HepG2 (cell line): ENCODE measurements around the gene AREL1. TPM values are rescaled to one million over a fixed set of nuclear protein-coding genes. Genes with fewer than 3 reads are reported as not detected.
A peak's percentile ranks its signal among the peaks of the same experiment; 100 is the strongest.

ENCODE experiments used
- ATAC-seq: fragments of 200-7000 bp; cut with Tn5 transposase; 3 replicates; pipeline ENCODE4 v1.9.1; 2020; ENCODE audit warnings: mild to moderate bottlenecking, moderate library complexity
- BruUV-seq: library from RNA; stranded (reverse); fragments of 400-500 nt; replicated peaks from 2 replicates; lab custom pipeline; 2021; lab: Mats Ljungman, UMichigan
- CTCF ChIA-PET: fragments of 300-600 bp; formaldehyde crosslinking; extraction: SDS; loops from one replicate; lab custom pipeline; 2021; ENCODE audit warnings: low total read pairs, inconsistent platforms, low intra/inter-chr PET ratio; lab: Yijun Ruan, JAX
- POLR2A ChIA-PET: fragments of 350-600 bp; sonication (Branson Sonifier 250); formaldehyde crosslinking; loops from one replicate; lab custom pipeline; 2020; ENCODE audit warnings: antibody characterized with exemption, inconsistent platforms; lab: Yijun Ruan, JAX
- DNase-seq: peaks from one replicate; pipeline ENCODE4 v3.0.0-alpha.2; 2015; ENCODE audit warnings: low spot score
- FAIRE-seq: peaks from 3 replicates; lab custom pipeline; 2011; peaks lifted over from hg19 to GRCh38; lab: Jason Lieb, UNC
- H2AFZ ChIP-seq: one replicate; pipeline ENCODE4 v1.6.1; 2011; ENCODE audit warnings: low read length, inconsistent platforms
- H3K27ac ChIP-seq: fragments of 300-600 bp; 3 replicates; pipeline ENCODE4 v1.8.0; 2011; ENCODE audit warnings: mixed run types, mild to moderate bottlenecking, mixed read lengths, low read length, inconsistent platforms; ENCODE audit not compliant: insufficient read depth; ENCODE audit errors: extremely low read length
- H3K27me3 ChIP-seq, 2 experiments: fragments of 200-600 bp in 1 of 2; 2 replicates in 1 of 2; 3 replicates in 1 of 2; pipeline versions ENCODE4 v1.6.0 to v1.8.0; 2011; ENCODE audit warnings: low read length in 2 of 2, mild to moderate bottlenecking in 2 of 2, moderate library complexity in 2 of 2, inconsistent platforms in 1 of 2; ENCODE audit not compliant: insufficient read depth in 2 of 2, control insufficient read depth in 1 of 2
- H3K36me3 ChIP-seq, 2 experiments: fragments of 200-600 bp in 1 of 2; replicated peaks in 1 of 2; 2 replicates in 1 of 2; 3 replicates in 1 of 2; pipeline versions ENCODE4 v1.5.1 to v1.8.0; 2011; ENCODE audit warnings: low read length in 2 of 2, inconsistent platforms in 1 of 2; ENCODE audit not compliant: insufficient read depth in 2 of 2, control insufficient read depth in 1 of 2
- H3K4me1 ChIP-seq: 2 replicates; pipeline ENCODE4 v1.5.1; 2012; ENCODE audit warnings: low read length, inconsistent platforms; ENCODE audit not compliant: insufficient read depth
- H3K4me2 ChIP-seq: 2 replicates; pipeline ENCODE4 v1.6.0; 2011; ENCODE audit warnings: low read depth, low read length, inconsistent platforms
- H3K4me3 ChIP-seq, 3 experiments: fragments of 200-600 bp in 1 of 3; sonication (generic), shearing (Covaris generic) in 1 of 3; replicated peaks in 1 of 3; 2 replicates each; pipeline ENCODE4 v1.5.1; 2011 to 2016; ENCODE audit warnings: low read length in 3 of 3, inconsistent platforms in 2 of 3, low read depth in 2 of 3, mild to moderate bottlenecking in 2 of 3, control low read depth in 1 of 3, mixed read lengths in 1 of 3; ENCODE audit not compliant: insufficient read depth in 1 of 3
- H3K79me2 ChIP-seq: one replicate; pipeline ENCODE4 v1.6.1; 2011; ENCODE audit warnings: low read length, inconsistent platforms; ENCODE audit not compliant: insufficient read depth
- H3K9ac ChIP-seq: 2 replicates; pipeline ENCODE4 v1.6.0; 2011; ENCODE audit warnings: mild to moderate bottlenecking, low read depth, low read length, inconsistent platforms; ENCODE audit not compliant: insufficient read depth
- H3K9me3 ChIP-seq: 2 replicates; pipeline ENCODE4 v1.5.1; 2012; ENCODE audit warnings: mild to moderate bottlenecking, low read length
- H4K20me1 ChIP-seq: 2 replicates; pipeline ENCODE4 v1.6.0; 2011; ENCODE audit warnings: inconsistent platforms, mild to moderate bottlenecking, low read length, moderate library complexity; ENCODE audit not compliant: insufficient read depth
- EZH2 ChIP-seq: conservative IDR thresholded peaks from 2 replicates; pipeline ENCODE4 v1.6.1; 2012; ENCODE audit warnings: mild to moderate bottlenecking, low read depth, low read length, moderate library complexity
- FIP1L1 ChIP-seq: fragments of 200-400 bp; formaldehyde crosslinking; IDR thresholded peaks from 2 replicates; pipeline ENCODE4 v1.6.1; 2018; ENCODE audit warnings: low read depth, mild to moderate bottlenecking, low read length, moderate library complexity, borderline replicate concordance; ENCODE audit not compliant: insufficient read depth
- HES4 ChIP-seq: sonication (generic); formaldehyde crosslinking; IDR thresholded peaks from 2 replicates; pipeline ENCODE4 v1.9.0; 2021; ENCODE audit warnings: mild to moderate bottlenecking, missing genetic modification reagents, borderline replicate concordance
- KAT7 ChIP-seq: IDR thresholded peaks from 2 replicates; pipeline ENCODE4 v1.6.1; 2018; ENCODE audit warnings: borderline replicate concordance, missing compliant biosample characterization
- ZFX ChIP-seq: sonication (generic); formaldehyde crosslinking; IDR thresholded peaks from 2 replicates; pipeline ENCODE4 v1.4.0; 2020; ENCODE audit warnings: mild to moderate bottlenecking, low read depth, missing genetic modification reagents, moderate library complexity
- ZSCAN22 ChIP-seq: sonication (generic); formaldehyde crosslinking; IDR thresholded peaks from 2 replicates; pipeline ENCODE4 v1.4.0; 2020; ENCODE audit warnings: mild to moderate bottlenecking, missing genetic modification reagents
- WGBS: methylation state at CpG from one replicate; pipeline ENCODE4 v1.1.6; 2017; ENCODE audit warnings: low lambda C conversion rate; 5-methylcytosine and 5-hydroxymethylcytosine counted together
- in situ Hi-C: cut with HindIII; loops from 2 replicates; pipeline ENCODE4 v1.10.0; 2017; ENCODE audit warnings: low pct_unique_long_range_greater_than_20kb; ENCODE audit not compliant: extremely low pct_ligation_motif_present
- intact Hi-C: fragments of 100-400 bp; cut with micrococcal nuclease; formaldehyde crosslinking; loops from one replicate; pipeline ENCODE4 v1.10.0; 2022; ENCODE audit not compliant: unreplicated experiment
- polyA plus RNA-seq, 8 experiments: library from polyadenylated mRNA; depleted of rRNA in 3 of 8; stranded (reverse) in 7 of 8; unstranded in 1 of 8; fragments of >200 nt; fragmentation: Illumina TruSeq in 4 of 8; extraction: Trizol in 4 of 8; gene quantifications; 2 replicates each; pipeline versions ENCODE4 v1.2.1 to v1.2.3, GENCODE V29; 2011 to 2016; ENCODE audit warnings: low read depth in 4 of 8, missing spikeins in 1 of 8, mixed read lengths in 1 of 8; ENCODE audit not compliant: insufficient read depth in 1 of 8
- total RNA-seq, 5 experiments: library from RNA; depleted of rRNA; stranded (reverse); fragments of >200 nt; fragmentation: Illumina TruSeq; extraction: Trizol; gene quantifications; 2 replicates each; pipeline ENCODE4 v1.2.3, GENCODE V29; 2016; ENCODE audit warnings: low read depth in 1 of 5
- TF ChIP-seq, protein P1 (sequence below): sonication (generic); formaldehyde crosslinking; IDR thresholded peaks from 2 replicates; pipeline ENCODE4 v1.5.1; 2020; ENCODE audit warnings: missing genetic modification reagents, mild to moderate bottlenecking, borderline replicate concordance
- TF ChIP-seq, protein P2 (sequence below): sonication (generic); formaldehyde crosslinking; IDR thresholded peaks from 2 replicates; pipeline ENCODE4 v1.5.1; 2020; ENCODE audit warnings: mild to moderate bottlenecking, missing genetic modification reagents, moderate library complexity
- TF ChIP-seq, protein P3 (sequence below): sonication (generic); formaldehyde crosslinking; IDR thresholded peaks from 2 replicates; pipeline ENCODE4 v1.5.0; 2020; ENCODE audit warnings: mild to moderate bottlenecking, missing genetic modification reagents
- TF ChIP-seq, protein P4 (sequence below): sonication (generic); formaldehyde crosslinking; IDR thresholded peaks from 2 replicates; pipeline ENCODE4 v1.4.0; 2020; ENCODE audit warnings: low read depth, missing genetic modification reagents

Gene AREL1
- total and polyA plus RNA-seq, 2 of the 13 experiments (the other 11 are each of a cell fraction or from before 2014, with no cell fraction given): 21.3 to 25.4 TPM

DNA sequence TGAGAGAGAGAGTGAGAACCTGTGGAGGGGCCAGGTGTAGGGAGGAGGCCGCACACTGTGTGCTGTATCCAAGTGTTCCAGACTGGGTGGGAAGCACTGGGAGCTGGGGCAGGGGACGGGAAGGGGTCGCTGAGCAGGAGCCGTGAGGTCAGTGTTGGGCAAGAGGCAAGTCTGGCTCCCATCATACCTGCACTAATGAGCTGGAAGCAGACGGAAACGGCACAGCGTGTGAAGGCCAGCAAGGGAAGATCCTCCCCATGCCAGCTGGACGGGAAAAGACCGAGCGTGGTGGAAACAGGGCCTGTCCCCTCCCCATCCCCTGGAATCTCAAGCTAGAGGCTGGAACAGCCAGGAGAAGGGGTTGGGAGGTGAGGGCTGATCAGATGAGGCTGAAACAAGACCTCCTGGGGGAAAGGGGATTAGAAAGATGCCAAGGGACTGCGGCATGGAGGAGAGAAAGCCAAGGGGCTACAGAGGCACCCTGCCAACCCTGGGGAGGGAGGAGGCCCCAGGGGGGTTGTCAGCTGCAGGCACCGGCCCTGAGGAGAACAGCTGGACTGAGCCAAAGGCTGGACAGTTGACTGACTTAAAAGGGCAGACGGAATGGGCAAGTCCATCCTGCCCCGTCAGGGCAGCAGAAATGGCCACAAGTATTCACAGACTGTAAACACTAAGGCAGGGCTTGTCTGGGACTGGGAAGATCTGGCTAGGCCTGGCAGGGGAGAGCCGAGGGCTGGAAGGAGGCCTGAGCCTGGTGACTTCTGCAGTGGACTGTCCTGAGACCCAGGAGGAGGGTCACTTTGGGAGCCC, 81.8 kb downstream of the AREL1 start:
- POLR2A ChIA-PET: interaction anchor here (1.8 kb wide), 1 partner anchor 12 kb away, joined by 11 read pairs; no protein-coding TSS in a partner anchor
- Histone ChIP-seq H3K27me3 (no peaks in the 10 kb centered on the region), H3K27ac (no peak overlapping the region), H3K9me3 (no peaks in the 10 kb centered on the region), H3K9ac (0 out of 2 replicates have a peak overlapping the region, but pooled peaks have one; percentile 29), H3K4me2 (peak overlapping the region; percentile 77), H3K4me3 (peak overlapping the region in 1 of 3 experiments; percentile 66; a peak in 2 of 6 replicates), H3K79me2 (no peaks in the 10 kb centered on the region), H2AFZ (peak overlapping the region; percentile 76), H3K36me3 (no peaks in the 10 kb centered on the region), H3K4me1 (peaks cover 72% of the 10 kb centered on the region), H4K20me1 (no peaks in the 10 kb centered on the region)
- in situ Hi-C loops (no loop called here), intact Hi-C loops (no loop called here)
- ATAC-seq (peak; percentile 48), FAIRE-seq (no peak), DNase-seq (no peak)
- 8% methylated on average over 13 of the region's 15 CpGs for WGBS
- CTCF ChIA-PET: no interaction called here
- BruUV-seq: no TSS peak
- TF ChIP-seq, protein P1, sequence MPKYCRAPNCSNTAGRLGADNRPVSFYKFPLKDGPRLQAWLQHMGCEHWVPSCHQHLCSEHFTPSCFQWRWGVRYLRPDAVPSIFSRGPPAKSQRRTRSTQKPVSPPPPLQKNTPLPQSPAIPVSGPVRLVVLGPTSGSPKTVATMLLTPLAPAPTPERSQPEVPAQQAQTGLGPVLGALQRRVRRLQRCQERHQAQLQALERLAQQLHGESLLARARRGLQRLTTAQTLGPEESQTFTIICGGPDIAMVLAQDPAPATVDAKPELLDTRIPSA (CRISPR knock-in tag): 0 out of 2 replicates have a peak, but pooled peaks have one; percentile 40
- TF ChIP-seq FIP1L1: no peak
- TF ChIP-seq ZFX (CRISPR knock-in tag): peak; percentile 45; the same call in 1 of the 2 replicates
- 0 out of 2 replicates have a peak, but pooled peaks have one; percentile 31 for TF ChIP-seq HES4 (CRISPR knock-in tag)
- TF ChIP-seq, protein P2, sequence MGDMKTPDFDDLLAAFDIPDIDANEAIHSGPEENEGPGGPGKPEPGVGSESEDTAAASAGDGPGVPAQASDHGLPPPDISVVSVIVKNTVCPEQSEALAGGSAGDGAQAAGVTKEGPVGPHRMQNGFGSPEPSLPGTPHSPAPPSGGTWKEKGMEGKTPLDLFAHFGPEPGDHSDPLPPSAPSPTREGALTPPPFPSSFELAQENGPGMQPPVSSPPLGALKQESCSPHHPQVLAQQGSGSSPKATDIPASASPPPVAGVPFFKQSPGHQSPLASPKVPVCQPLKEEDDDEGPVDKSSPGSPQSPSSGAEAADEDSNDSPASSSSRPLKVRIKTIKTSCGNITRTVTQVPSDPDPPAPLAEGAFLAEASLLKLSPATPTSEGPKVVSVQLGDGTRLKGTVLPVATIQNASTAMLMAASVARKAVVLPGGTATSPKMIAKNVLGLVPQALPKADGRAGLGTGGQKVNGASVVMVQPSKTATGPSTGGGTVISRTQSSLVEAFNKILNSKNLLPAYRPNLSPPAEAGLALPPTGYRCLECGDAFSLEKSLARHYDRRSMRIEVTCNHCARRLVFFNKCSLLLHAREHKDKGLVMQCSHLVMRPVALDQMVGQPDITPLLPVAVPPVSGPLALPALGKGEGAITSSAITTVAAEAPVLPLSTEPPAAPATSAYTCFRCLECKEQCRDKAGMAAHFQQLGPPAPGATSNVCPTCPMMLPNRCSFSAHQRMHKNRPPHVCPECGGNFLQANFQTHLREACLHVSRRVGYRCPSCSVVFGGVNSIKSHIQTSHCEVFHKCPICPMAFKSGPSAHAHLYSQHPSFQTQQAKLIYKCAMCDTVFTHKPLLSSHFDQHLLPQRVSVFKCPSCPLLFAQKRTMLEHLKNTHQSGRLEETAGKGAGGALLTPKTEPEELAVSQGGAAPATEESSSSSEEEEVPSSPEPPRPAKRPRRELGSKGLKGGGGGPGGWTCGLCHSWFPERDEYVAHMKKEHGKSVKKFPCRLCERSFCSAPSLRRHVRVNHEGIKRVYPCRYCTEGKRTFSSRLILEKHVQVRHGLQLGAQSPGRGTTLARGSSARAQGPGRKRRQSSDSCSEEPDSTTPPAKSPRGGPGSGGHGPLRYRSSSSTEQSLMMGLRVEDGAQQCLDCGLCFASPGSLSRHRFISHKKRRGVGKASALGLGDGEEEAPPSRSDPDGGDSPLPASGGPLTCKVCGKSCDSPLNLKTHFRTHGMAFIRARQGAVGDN (CRISPR knock-in tag): peak; percentile 41
- TF ChIP-seq, protein P3, sequence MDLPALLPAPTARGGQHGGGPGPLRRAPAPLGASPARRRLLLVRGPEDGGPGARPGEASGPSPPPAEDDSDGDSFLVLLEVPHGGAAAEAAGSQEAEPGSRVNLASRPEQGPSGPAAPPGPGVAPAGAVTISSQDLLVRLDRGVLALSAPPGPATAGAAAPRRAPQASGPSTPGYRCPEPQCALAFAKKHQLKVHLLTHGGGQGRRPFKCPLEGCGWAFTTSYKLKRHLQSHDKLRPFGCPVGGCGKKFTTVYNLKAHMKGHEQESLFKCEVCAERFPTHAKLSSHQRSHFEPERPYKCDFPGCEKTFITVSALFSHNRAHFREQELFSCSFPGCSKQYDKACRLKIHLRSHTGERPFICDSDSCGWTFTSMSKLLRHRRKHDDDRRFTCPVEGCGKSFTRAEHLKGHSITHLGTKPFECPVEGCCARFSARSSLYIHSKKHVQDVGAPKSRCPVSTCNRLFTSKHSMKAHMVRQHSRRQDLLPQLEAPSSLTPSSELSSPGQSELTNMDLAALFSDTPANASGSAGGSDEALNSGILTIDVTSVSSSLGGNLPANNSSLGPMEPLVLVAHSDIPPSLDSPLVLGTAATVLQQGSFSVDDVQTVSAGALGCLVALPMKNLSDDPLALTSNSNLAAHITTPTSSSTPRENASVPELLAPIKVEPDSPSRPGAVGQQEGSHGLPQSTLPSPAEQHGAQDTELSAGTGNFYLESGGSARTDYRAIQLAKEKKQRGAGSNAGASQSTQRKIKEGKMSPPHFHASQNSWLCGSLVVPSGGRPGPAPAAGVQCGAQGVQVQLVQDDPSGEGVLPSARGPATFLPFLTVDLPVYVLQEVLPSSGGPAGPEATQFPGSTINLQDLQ: no peak
- TF ChIP-seq, protein P4, sequence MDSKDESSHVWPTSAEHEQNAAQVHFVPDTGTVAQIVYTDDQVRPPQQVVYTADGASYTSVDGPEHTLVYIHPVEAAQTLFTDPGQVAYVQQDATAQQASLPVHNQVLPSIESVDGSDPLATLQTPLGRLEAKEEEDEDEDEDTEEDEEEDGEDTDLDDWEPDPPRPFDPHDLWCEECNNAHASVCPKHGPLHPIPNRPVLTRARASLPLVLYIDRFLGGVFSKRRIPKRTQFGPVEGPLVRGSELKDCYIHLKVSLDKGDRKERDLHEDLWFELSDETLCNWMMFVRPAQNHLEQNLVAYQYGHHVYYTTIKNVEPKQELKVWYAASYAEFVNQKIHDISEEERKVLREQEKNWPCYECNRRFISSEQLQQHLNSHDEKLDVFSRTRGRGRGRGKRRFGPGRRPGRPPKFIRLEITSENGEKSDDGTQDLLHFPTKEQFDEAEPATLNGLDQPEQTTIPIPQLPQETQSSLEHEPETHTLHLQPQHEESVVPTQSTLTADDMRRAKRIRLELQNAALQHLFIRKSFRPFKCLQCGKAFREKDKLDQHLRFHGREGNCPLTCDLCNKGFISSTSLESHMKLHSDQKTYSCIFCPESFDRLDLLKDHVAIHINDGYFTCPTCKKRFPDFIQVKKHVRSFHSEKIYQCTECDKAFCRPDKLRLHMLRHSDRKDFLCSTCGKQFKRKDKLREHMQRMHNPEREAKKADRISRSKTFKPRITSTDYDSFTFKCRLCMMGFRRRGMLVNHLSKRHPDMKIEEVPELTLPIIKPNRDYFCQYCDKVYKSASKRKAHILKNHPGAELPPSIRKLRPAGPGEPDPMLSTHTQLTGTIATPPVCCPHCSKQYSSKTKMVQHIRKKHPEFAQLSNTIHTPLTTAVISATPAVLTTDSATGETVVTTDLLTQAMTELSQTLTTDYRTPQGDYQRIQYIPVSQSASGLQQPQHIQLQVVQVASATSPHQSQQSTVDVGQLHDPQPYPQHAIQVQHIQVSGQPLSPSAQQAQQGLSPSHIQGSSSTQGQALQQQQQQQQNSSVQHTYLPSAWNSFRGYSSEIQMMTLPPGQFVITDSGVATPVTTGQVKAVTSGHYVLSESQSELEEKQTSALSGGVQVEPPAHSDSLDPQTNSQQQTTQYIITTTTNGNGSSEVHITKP (CRISPR knock-in tag): peak; percentile 63; the same call in 1 of the 2 replicates
- TF ChIP-seq EZH2: no peak
- no peak for TF ChIP-seq ZSCAN22 (CRISPR knock-in tag)
- no peak for TF ChIP-seq KAT7
